ENCODE measurements around the gene PROSER3.

DNA sequence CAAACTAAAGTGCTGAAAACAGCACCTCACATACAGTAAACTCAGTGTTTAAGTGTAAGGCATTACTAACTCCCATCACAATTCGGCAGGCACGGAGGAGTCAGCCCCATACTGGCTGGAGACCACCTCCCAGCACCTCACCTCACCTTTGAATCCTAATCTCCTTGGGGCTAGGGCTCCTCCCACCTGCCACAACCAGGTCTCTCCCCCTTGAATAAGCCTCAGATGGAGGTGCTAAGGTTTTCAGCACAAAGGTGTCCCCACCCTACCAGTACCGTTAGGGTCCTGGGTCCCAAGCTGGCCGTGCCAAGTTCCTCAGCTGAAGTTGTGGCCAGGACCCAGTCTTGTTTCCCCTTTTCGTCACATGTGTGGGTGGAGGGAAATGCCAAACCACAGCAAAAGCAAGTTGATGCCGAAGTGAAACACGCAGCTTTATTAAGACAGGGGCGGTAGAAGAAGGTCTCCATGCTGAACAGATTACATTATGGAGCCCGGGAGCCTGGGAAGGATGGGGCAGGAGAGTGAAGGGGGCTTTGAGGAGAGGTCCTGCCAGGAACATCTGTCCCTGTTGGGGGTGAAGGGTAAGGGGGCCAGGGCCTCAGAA lies 15.8 kb upstream of the PROSER3 start, which contains the start of gene IGFLR1:
- TF ChIP-seq, protein P1, sequence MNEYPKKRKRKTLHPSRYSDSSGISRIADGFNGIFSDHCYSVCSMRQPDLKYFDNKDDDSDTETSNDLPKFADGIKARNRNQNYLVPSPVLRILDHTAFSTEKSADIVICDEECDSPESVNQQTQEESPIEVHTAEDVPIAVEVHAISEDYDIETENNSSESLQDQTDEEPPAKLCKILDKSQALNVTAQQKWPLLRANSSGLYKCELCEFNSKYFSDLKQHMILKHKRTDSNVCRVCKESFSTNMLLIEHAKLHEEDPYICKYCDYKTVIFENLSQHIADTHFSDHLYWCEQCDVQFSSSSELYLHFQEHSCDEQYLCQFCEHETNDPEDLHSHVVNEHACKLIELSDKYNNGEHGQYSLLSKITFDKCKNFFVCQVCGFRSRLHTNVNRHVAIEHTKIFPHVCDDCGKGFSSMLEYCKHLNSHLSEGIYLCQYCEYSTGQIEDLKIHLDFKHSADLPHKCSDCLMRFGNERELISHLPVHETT (CRISPR knock-in tag; conservative IDR thresholded peaks at IDR 0.05 in 1 of 2, IDR thresholded peaks at IDR 0.05 in 1 of 2): no peak
- no peak for TF ChIP-seq ZNF282 (CRISPR knock-in tag; IDR thresholded peaks at IDR 0.05)
- no peak for TF ChIP-seq ZNF263 (CRISPR knock-in tag; IDR thresholded peaks at IDR 0.05; ENCODE audit: borderline replicate concordance)
- TF ChIP-seq MAFK (IDR thresholded peaks at IDR 0.05; ENCODE audit: low read length): no peak
- no peak for TF ChIP-seq EZH2 (IDR thresholded peaks at IDR 0.05; ENCODE audit: borderline replicate concordance, low read depth, low read length)
- TF ChIP-seq RNF2 (IDR thresholded peaks at IDR 0.05): no peak
- TF ChIP-seq RAD21 (CRISPR knock-in tag; conservative IDR thresholded peaks at IDR 0.05 in 1 of 2, IDR thresholded peaks at IDR 0.05 in 1 of 2): no peak
- no peak for TF ChIP-seq ESRRA (IDR thresholded peaks at IDR 0.05; ENCODE audit: borderline replicate concordance, low read depth)
- TF ChIP-seq POLR2A (conservative IDR thresholded peaks at IDR 0.05): no peak
- no peak for TF ChIP-seq RBM17 (IDR thresholded peaks at IDR 0.05; ENCODE audit: borderline replicate concordance, low read depth, low read length)
- TF ChIP-seq MCM7 (IDR thresholded peaks at IDR 0.05): no peak
- TF ChIP-seq MYC (IDR thresholded peaks at IDR 0.05; ENCODE audit: low read depth, low read length): no peak
- TF ChIP-seq MYC (CRISPR knock-in tag; IDR thresholded peaks at IDR 0.05; ENCODE audit: borderline replicate concordance, low read depth): no peak
- TF ChIP-seq DIDO1 (tag; IDR thresholded peaks at IDR 0.05; ENCODE audit: low read depth): no peak
- TF ChIP-seq, protein P2, sequence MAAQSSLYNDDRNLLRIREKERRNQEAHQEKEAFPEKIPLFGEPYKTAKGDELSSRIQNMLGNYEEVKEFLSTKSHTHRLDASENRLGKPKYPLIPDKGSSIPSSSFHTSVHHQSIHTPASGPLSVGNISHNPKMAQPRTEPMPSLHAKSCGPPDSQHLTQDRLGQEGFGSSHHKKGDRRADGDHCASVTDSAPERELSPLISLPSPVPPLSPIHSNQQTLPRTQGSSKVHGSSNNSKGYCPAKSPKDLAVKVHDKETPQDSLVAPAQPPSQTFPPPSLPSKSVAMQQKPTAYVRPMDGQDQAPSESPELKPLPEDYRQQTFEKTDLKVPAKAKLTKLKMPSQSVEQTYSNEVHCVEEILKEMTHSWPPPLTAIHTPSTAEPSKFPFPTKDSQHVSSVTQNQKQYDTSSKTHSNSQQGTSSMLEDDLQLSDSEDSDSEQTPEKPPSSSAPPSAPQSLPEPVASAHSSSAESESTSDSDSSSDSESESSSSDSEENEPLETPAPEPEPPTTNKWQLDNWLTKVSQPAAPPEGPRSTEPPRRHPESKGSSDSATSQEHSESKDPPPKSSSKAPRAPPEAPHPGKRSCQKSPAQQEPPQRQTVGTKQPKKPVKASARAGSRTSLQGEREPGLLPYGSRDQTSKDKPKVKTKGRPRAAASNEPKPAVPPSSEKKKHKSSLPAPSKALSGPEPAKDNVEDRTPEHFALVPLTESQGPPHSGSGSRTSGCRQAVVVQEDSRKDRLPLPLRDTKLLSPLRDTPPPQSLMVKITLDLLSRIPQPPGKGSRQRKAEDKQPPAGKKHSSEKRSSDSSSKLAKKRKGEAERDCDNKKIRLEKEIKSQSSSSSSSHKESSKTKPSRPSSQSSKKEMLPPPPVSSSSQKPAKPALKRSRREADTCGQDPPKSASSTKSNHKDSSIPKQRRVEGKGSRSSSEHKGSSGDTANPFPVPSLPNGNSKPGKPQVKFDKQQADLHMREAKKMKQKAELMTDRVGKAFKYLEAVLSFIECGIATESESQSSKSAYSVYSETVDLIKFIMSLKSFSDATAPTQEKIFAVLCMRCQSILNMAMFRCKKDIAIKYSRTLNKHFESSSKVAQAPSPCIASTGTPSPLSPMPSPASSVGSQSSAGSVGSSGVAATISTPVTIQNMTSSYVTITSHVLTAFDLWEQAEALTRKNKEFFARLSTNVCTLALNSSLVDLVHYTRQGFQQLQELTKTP (IDR thresholded peaks at IDR 0.05; ENCODE audit: low read depth in 1 of 2, partially characterized antibody in 2 of 2): no peak

Data from K562 (cell line).